HG03469 (cell line): ENCODE results near the gene HTT.

Source experiments
- ATAC-seq: cut with Tn5 transposase; IDR thresholded peaks from one replicate; pipeline ENCODE4 v1.9.1; 2021; ENCODE audit warnings: mild to moderate bottlenecking, moderate library complexity, moderate number of reproducible peaks; ENCODE audit not compliant: unreplicated experiment

HTT gene

GRCh38 chr4:3257556-3258482 is 183.3 kb downstream of the HTT start:
- no peak for ATAC-seq

- no peak for ATAC-seq
Observed at GRCh38 chr4:3261411-3262207, 187.1 kb downstream of the HTT start.

GRCh38 chr4:3262208-3263052 is 187.9 kb downstream of the HTT start:
- no peak for ATAC-seq

- ATAC-seq, result no peak
Observed at GRCh38 chr4:3263053-3263875, 188.8 kb downstream of the HTT start.

- ATAC-seq, result no peak
Observed at GRCh38 chr4:3263876-3264193, 189.4 kb downstream of the HTT start.

GRCh38 chr4:3266076-3266475 is 191.6 kb downstream of the HTT start:
- ATAC-seq, result no peak

GRCh38 chr4:3267576-3268394 is 193.3 kb downstream of the HTT start:
- ATAC-seq, result no peak

- no peak for ATAC-seq
Observed at GRCh38 chr4:3268395-3269104, 194.1 kb downstream of the HTT start.

GRCh38 chr4:3269105-3269927 is 194.8 kb downstream of the HTT start:
- no peak for ATAC-seq

- ATAC-seq, result no peak
Observed at GRCh38 chr4:3269991-3270611, 195.6 kb downstream of the HTT start.

GRCh38 chr4:3271131-3271530 is 196.7 kb downstream of the HTT start:
- ATAC-seq, result no peak

GRCh38 chr4:3276986-3277385 is 202.5 kb downstream of the HTT start:
- no peak for ATAC-seq

GRCh38 chr4:3280466-3280865 is 206.0 kb downstream of the HTT start:
- no peak for ATAC-seq

- no peak for ATAC-seq
Observed at GRCh38 chr4:3283483-3283882, 209.0 kb downstream of the HTT start.

- ATAC-seq, result no peak
Observed at GRCh38 chr4:3283916-3284315, 209.4 kb downstream of the HTT start.

- ATAC-seq, result no peak
Observed at GRCh38 chr4:3284734-3285557, 210.5 kb downstream of the HTT start.
